Measurements from ENCODE around the gene PTEN.
A peak's percentile ranks its signal among the peaks of the same experiment; 100 is the strongest.
"Not testable (repeated sequence)": the region's sequence is repeated elsewhere in the genome, so short reads cannot be mapped to it uniquely, and the experiment has no call there.

Gene PTEN

GRCh38 chr10:87863053-87863943, at the start of gene PTEN, which contains the start of gene KLLN:
Gene PTEN (plus strand): TSS chr10:87863625. CDS start chr10:87864470, 845 bp downstream.
Gene KLLN (minus strand): TSS chr10:87863533. CDS start chr10:87862487, 1,046 bp downstream.
- peak; percentile 87 for DNase-seq

- no peak for DNase-seq
Measured at GRCh38 chr10:87816163-87816897, 47.1 kb upstream of the PTEN start.

- DNase-seq, result peak; percentile 15
Measured at GRCh38 chr10:87816898-87817608, 46.4 kb upstream of the PTEN start.

GRCh38 chr10:87817609-87818504, 45.6 kb upstream of the PTEN start, which contains the start of gene ATAD1:
Gene ATAD1 (minus strand): TSS chr10:87818226. CDS start chr10:87814599, 3,627 bp downstream.
- DNase-seq, result peak; percentile 92

GRCh38 chr10:87818505-87819288, 44.7 kb upstream of the PTEN start:
- DNase-seq, result peak; percentile 73

GRCh38 chr10:87819289-87819585, 44.2 kb upstream of the PTEN start:
- DNase-seq, result no peak

- no peak for DNase-seq
Measured at GRCh38 chr10:87826653-87827052, 36.8 kb upstream of the PTEN start.

DNA sequence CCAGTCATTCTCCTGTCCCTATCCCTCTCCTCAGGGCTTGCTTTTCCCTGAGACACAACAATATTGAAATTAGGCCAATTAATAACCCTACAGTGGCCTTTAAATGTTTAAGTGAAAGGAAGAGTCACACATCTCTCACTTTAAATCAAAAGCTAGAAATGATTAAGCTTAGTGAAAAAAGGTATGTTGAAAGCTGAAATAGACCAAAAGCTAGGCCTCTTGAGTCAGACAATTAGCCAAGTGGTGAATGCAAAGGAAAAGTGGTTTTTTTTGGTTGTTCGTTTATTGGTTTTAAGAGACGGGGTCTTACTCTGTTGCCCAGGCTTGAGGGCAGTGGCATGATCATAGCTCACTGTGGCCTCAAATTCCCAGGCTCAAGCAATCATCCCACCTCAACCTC, 35.7 kb upstream of the PTEN start:
- no peak for DNase-seq

- DNase-seq, result not testable (repeated sequence)
Measured at GRCh38 chr10:87829051-87829450, 34.4 kb upstream of the PTEN start.

DNA sequence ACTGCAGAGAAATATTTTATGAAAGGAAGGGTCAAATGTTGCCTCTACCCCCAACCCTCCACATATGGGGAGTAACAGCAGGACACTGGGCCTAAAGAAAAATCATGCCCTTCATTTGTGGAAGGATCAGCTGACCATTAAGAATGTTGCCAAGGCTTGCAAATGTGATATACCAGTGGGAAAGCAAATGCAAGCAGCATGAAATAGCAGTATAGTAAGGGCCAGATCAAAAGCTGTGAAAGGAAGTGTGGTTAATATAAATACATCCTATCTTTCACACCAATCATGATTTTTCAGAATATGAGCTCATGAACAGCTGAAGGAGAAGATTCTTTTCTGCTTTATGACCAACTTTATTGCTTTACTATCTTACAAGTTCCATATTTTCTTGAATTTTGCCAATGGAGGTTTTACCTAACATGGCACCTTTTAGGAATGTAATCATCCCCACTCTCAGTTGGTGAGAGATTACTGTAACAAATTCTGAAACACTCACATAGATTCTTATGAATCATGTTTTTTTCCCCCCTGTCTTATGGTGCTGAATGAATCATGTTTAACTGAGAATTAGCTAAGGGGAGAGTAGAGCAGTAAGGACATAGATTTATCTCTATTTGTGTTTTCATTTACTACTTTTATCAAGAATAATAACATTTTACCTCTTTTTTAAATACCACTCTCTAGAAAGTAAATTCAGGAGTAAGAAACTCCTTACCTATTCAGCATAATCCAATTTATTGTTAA, 33.3 kb upstream of the PTEN start:
- DNase-seq, result no peak

DNA sequence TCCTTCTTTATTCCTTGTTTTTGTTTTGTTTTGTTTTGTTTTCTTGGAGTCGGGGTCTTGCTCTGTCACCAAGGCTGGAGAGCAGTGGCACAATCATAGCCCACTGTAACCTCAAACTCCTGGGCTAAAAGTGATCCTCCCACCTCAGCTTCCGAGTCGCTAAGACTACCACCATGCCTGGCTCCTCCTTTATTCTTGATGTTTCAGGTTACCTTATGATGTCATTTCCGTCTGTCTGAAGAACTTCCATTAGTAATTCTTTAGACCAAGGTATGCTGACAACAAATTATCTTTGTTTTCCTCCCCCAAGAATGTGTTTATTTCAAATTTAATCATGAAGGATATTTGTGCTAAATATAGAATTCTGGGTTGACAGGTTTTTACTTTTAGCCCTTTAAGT, 27.3 kb upstream of the PTEN start:
- no peak for DNase-seq

- no peak for DNase-seq
Measured at GRCh38 chr10:87837445-87837844, 26.0 kb upstream of the PTEN start.

DNA sequence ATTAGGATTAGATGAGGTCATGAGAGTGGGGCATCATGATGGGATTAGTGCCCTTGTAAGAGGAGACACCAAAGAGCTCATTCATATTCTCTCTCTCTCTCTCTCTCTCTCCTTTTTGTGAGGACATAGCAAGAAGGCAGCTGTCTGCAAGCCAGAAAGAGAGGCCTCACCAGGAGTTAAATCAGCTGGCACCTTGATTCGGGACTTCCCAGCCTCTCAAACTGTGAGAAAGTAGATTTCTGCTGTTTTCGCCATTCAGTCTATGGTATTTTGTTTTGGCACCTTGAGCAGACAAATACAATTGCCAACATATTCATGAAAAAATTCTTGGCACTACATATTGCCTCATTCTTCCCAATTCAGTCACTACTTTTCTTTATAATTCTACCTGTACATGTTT, 24.8 kb upstream of the PTEN start:
- DNase-seq, result no peak

- DNase-seq, result no peak
Measured at GRCh38 chr10:87841186-87841585, 22.2 kb upstream of the PTEN start.

- no peak for DNase-seq
Measured at GRCh38 chr10:87842220-87842641, 21.2 kb upstream of the PTEN start.

DNA sequence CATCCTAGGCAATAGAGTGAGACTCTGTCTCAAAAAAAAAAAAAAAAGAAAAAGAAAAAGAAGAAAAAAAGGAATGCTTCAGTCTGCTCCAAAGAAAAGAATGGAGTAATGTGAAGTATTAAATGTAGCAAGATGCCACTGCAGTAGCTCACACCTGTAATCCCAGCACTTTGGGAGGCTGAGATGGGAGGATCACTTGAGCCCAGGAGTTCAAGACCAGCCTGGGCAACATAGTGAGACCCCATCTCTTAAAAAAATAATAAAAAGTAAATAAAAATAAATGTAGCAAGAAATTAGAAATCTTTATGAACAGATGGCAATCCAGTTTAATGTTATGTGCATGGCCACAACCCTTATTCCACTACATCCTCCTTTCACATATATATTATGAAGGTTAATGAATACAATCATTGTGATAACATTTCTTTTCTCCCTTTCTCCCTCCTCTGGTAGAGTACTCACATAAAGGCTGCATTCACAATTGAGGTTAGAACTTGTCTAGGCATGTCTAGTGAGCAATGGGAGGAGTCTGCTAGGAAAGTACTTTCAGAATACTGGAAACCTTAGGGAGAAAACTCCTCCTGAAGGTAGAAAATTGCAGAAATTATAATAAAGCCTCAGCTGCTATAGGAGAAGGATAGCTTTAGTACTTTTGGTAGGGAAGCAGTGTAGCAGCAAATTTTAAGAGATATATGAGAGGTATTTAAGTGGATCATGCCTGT, 20.5 kb upstream of the PTEN start:
- DNase-seq, result no peak

- no peak for DNase-seq
Measured at GRCh38 chr10:87843714-87844113, 19.7 kb upstream of the PTEN start.

GRCh38 chr10:87844837-87845623, 18.4 kb upstream of the PTEN start:
- no peak for DNase-seq

DNA sequence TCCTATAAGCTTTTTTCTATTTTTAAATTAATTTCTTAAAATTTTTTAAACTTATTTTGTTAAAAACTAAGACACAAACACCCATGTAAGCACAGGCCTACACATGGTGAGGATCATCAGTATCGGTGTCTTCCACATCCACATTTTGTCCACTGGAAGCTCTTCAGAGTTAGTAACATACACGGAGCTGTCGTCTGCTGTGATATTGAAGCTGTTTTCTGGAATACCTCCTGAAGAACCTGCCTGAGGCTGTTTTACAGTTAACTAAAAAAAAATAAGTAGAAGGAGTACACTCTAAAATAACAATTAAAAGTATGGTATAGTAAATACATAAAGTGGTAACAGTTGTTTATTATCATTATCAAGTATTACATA, 17.8 kb upstream of the PTEN start:
- DNase-seq, result no peak

Data from CD4-positive, alpha-beta T cell treated with Interleukin-21 for 1 hour (primary cell).